Measurements from ENCODE around the gene MRPS24. TPM values are rescaled to one million over a fixed set of nuclear protein-coding genes. Genes with fewer than 3 reads are reported as not detected.

MRPS24 gene
- total RNA-seq, 1 experiment from 2014 or later = 156 TPM

DNA sequence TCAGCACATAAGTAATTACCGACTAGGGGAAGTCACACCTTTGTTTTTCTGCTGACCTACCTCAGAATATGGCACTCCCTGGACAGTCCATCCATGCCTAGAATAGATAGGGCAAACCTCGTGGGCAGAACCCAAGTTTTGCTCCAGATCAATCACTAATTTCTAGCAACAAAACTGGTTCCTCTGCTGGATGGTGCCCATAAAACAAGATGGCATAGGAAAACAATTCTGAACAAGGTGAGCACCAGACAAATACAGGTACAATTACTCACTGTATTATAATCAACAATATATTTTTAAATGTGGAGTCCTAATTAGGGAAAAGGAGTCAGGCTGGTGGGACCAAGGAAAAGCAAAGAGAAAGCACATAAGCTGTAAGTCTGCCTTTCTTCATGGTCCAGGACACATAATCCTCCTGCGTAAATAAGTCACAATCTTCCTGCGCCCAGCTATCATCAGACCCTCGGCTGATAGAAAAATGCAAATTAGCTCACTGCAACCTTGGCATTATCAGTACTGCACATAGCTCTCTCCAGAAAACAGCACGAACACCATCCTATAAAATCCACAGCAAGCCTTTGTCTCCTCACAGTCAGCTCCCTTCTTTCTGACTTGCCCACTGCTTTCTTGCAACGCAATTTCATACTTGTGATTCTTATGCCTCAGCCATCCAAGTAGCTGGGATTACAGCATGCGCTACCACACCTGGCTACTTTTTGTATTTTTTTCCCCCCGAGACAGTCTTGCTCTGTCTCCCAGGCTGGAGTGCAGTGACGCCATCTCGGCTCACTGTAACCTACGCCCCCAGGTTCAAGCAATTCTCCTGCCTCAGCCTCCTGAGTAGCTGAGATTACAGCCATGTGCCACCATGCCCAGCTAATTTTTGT lies 22.0 kb upstream of the MRPS24 start:
- H3K4me1 ChIP-seq (ENCODE audit: control insufficient read depth in 1 of 2, insufficient read depth in 2 of 2, low read length in 2 of 2) = peaks cover 0 to 17% of the 10 kb centered on the region in 2 experiments; a peak in 2 of 4 replicates
- H3K4me2 ChIP-seq (ENCODE audit: low read length) = no peak overlapping the region
- no peak overlapping the region for H3K9ac ChIP-seq (ENCODE audit: low read length)
- TF ChIP-seq, protein P1, sequence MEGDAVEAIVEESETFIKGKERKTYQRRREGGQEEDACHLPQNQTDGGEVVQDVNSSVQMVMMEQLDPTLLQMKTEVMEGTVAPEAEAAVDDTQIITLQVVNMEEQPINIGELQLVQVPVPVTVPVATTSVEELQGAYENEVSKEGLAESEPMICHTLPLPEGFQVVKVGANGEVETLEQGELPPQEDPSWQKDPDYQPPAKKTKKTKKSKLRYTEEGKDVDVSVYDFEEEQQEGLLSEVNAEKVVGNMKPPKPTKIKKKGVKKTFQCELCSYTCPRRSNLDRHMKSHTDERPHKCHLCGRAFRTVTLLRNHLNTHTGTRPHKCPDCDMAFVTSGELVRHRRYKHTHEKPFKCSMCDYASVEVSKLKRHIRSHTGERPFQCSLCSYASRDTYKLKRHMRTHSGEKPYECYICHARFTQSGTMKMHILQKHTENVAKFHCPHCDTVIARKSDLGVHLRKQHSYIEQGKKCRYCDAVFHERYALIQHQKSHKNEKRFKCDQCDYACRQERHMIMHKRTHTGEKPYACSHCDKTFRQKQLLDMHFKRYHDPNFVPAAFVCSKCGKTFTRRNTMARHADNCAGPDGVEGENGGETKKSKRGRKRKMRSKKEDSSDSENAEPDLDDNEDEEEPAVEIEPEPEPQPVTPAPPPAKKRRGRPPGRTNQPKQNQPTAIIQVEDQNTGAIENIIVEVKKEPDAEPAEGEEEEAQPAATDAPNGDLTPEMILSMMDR (IDR thresholded peaks at IDR 0.05 in 2 of 3, conservative IDR thresholded peaks at IDR 0.05 in 1 of 3; ENCODE audit: borderline replicate concordance in 1 of 3, insufficient read depth in 1 of 3, low read depth in 2 of 3, low read length in 2 of 3) = no peak
- no peak for TF ChIP-seq JUND (IDR thresholded peaks at IDR 0.05)
- no peak for TF ChIP-seq RAD21 (IDR thresholded peaks at IDR 0.05; ENCODE audit: low read depth)
- no peak for TF ChIP-seq EZH2phosphoT487 (IDR thresholded peaks at IDR 0.05; ENCODE audit: borderline replicate concordance)
- TF ChIP-seq, protein P2, sequence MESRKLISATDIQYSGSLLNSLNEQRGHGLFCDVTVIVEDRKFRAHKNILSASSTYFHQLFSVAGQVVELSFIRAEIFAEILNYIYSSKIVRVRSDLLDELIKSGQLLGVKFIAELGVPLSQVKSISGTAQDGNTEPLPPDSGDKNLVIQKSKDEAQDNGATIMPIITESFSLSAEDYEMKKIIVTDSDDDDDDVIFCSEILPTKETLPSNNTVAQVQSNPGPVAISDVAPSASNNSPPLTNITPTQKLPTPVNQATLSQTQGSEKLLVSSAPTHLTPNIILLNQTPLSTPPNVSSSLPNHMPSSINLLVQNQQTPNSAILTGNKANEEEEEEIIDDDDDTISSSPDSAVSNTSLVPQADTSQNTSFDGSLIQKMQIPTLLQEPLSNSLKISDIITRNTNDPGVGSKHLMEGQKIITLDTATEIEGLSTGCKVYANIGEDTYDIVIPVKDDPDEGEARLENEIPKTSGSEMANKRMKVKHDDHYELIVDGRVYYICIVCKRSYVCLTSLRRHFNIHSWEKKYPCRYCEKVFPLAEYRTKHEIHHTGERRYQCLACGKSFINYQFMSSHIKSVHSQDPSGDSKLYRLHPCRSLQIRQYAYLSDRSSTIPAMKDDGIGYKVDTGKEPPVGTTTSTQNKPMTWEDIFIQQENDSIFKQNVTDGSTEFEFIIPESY (IDR thresholded peaks at IDR 0.05; ENCODE audit: extremely low read depth, insufficient replicate concordance, low read length) = no peak
- TF ChIP-seq ZFX (IDR thresholded peaks at IDR 0.05) = no peak
- TF ChIP-seq EZH2 (IDR thresholded peaks at IDR 0.05) = no peak
- TF ChIP-seq SRF (IDR thresholded peaks at IDR 0.05; ENCODE audit: low read depth) = no peak
- TF ChIP-seq POLR2AphosphoS5 (IDR thresholded peaks at IDR 0.05; ENCODE audit: low read depth, low read length) = no peak
- TF ChIP-seq EGR1 (IDR thresholded peaks at IDR 0.05; ENCODE audit: low read depth) = no peak
- RAD21 ChIA-PET (ENCODE audit: low non-redundant PET in 1 of 2, low total read pairs in 2 of 2, uncharacterized antibody in 2 of 2, unreplicated experiment in 2 of 2) = no interaction called here
- intact Hi-C loops (cut with micrococcal nuclease) = no loop called here
- H3K9me3 ChIP-seq (ENCODE audit: control insufficient read depth in 1 of 2, insufficient read depth in 1 of 2, low read depth in 1 of 2, low read length in 2 of 2) = no peaks in the 10 kb centered on the region
- H3K4me3 ChIP-seq (replicated peaks in 1 of 2; ENCODE audit: low read depth in 1 of 2, low read length in 2 of 2) = no peak overlapping the region
- CTCF ChIA-PET = no interaction called here
- POLR2A ChIA-PET = no interaction called here
- no peak for DNase-seq (ENCODE audit: low read depth, low spot score)
- no TSS peak for BruUV-seq (replicated peaks)
- H2AFZ ChIP-seq (ENCODE audit: low read depth, low read length, poor library complexity, severe bottlenecking) = no peak overlapping the region
- peaks cover 89% of the 10 kb centered on the region for H3K79me2 ChIP-seq (ENCODE audit: insufficient read depth, low read length)
- 0 out of 4 replicates have a peak, but pooled peaks cover 0 to 4% of the 10 kb centered on the region in 2 experiments for H3K36me3 ChIP-seq (ENCODE audit: control insufficient read depth in 1 of 2, insufficient read depth in 2 of 2, low read length in 2 of 2)
- no peak for ATAC-seq
- no peaks in the 10 kb centered on the region for H3K27me3 ChIP-seq (ENCODE audit: insufficient read depth, low read length)
- no peaks in the 10 kb centered on the region for H3K9me2 ChIP-seq (ENCODE audit: insufficient read depth)
- no peak overlapping the region for H3K27ac ChIP-seq (ENCODE audit: low read depth, low read length)
- peaks cover 4% of the 10 kb centered on the region; the same call in 1 of the 2 replicates for H4K20me1 ChIP-seq (ENCODE audit: insufficient read depth)
